ENCODE data around the gene TULP4.

- TF ChIP-seq POLR2AphosphoS5 (IDR thresholded peaks at IDR 0.05) = no peak
- TF ChIP-seq CTCF (IDR thresholded peaks at IDR 0.05) = no peak
Observed at GRCh38 chr6:158414851-158415262, 102.6 kb downstream of the TULP4 start.
